CD4-positive, alpha-beta T cell (primary cell): Measurements from ENCODE around the gene USP46. TPM values are rescaled to one million over a fixed set of nuclear protein-coding genes. Genes with fewer than 3 reads are reported as not detected.

Experiments used
- ATAC-seq: fragments of 200-7000 bp; cut with Tn5 transposase; one replicate; pipeline ENCODE4 v1.10.0; 2022; ENCODE audit warnings: mild to moderate bottlenecking; ENCODE audit not compliant: poor library complexity
- CTCF ChIA-PET: fragments of 350-600 bp; sonication (Branson Sonifier 250); formaldehyde crosslinking; loops from one replicate; lab custom pipeline; 2021; ENCODE audit warnings: antibody characterized with exemption, inconsistent platforms; lab: Charles Lee
- POLR2A ChIA-PET: fragments of 350-600 bp; sonication (Branson Sonifier 250); formaldehyde crosslinking; loops from one replicate; lab custom pipeline; 2021; ENCODE audit warnings: antibody characterized with exemption, inconsistent platforms; lab: Charles Lee
- DNase-seq, 14 experiments: peaks; one replicate each; pipeline ENCODE4 v3.0.0-alpha.2; 2013 to 2020; ENCODE audit warnings: mixed read lengths in 2 of 14
- H3K27ac ChIP-seq, 2 donors: one replicate each; pipeline versions ENCODE4 v1.5.1 to v1.7.0; 2013; ENCODE audit warnings: low read length in 2 of 2, low read depth in 1 of 2, mild to moderate bottlenecking in 1 of 2
- H3K27me3 ChIP-seq, 2 experiments: 1 replicate in 1 of 2; 2 replicates in 1 of 2; pipeline versions ENCODE4 v1.6.1 to v1.7.0; 2013; ENCODE audit warnings: low read length in 2 of 2, control low read depth in 1 of 2, mild to moderate bottlenecking in 1 of 2, moderate library complexity in 1 of 2; ENCODE audit not compliant: insufficient read depth in 2 of 2, control insufficient read depth in 1 of 2
- H3K36me3 ChIP-seq: one replicate; pipeline ENCODE4 v1.6.1; 2013; ENCODE audit warnings: low read length, control low read depth; ENCODE audit not compliant: insufficient read depth
- H3K4me1 ChIP-seq: one replicate; pipeline ENCODE4 v1.6.1; 2013; ENCODE audit warnings: low read length, control low read depth; ENCODE audit not compliant: insufficient read depth
- H3K4me3 ChIP-seq: one replicate; pipeline ENCODE4 v1.5.1; 2013; ENCODE audit warnings: mild to moderate bottlenecking, low read length, moderate library complexity
- H3K9me3 ChIP-seq, 2 experiments: 1 replicate in 1 of 2; 2 replicates in 1 of 2; pipeline versions ENCODE4 v1.6.1 to v1.7.0; 2013; ENCODE audit warnings: low read length in 2 of 2, mild to moderate bottlenecking in 2 of 2, control low read depth in 1 of 2, moderate library complexity in 1 of 2; ENCODE audit not compliant: control insufficient read depth in 1 of 2, insufficient read depth in 1 of 2
- H3K27ac Mint-ChIP-seq: one replicate; pipeline ENCODE4 v1.8.0; 2020; ENCODE audit warnings: mixed read lengths
- H3K27me3 Mint-ChIP-seq: one replicate; pipeline ENCODE4 v1.8.0; 2021; ENCODE audit warnings: mixed read lengths
- H3K36me3 Mint-ChIP-seq: one replicate; pipeline ENCODE4 v1.8.0; 2021; ENCODE audit warnings: low read depth, mixed read lengths
- H3K4me1 Mint-ChIP-seq: one replicate; pipeline ENCODE4 v1.8.0; 2021; ENCODE audit warnings: low read depth, mixed read lengths
- H3K4me3 Mint-ChIP-seq: one replicate; pipeline ENCODE4 v1.8.0; 2020; ENCODE audit warnings: mild to moderate bottlenecking, mixed read lengths
- H3K9me3 Mint-ChIP-seq: one replicate; pipeline ENCODE4 v1.8.0; 2020; ENCODE audit warnings: mixed read lengths
- intact Hi-C, 2 experiments: fragments of 100-400 bp; cut with DNase I in 1 of 2; cut with micrococcal nuclease in 1 of 2; formaldehyde crosslinking; loops; one replicate each; pipeline versions ENCODE4 v1.15.1 to v1.9.0; 2023 to 2025; cut with DNase I, micrococcal nuclease
- total RNA-seq, 174 experiments: library from RNA in 2 of 174; stranded (reverse) in 2 of 174; gene quantifications; one replicate each; pipeline ENCODE4 v1.2.3 and lab custom pipeline; 2021 to 2026
- TF ChIP-seq, protein P1 (sequence below): fragments of 200-600 bp; IDR thresholded peaks from one replicate; pipeline ENCODE4 v1.8.0; 2022; ENCODE audit warnings: antibody characterized with exemption, mild to moderate bottlenecking

The USP46 gene
- total RNA-seq, 2 experiments from 2014 or later = 6.8 to 10.5 TPM

DNA sequence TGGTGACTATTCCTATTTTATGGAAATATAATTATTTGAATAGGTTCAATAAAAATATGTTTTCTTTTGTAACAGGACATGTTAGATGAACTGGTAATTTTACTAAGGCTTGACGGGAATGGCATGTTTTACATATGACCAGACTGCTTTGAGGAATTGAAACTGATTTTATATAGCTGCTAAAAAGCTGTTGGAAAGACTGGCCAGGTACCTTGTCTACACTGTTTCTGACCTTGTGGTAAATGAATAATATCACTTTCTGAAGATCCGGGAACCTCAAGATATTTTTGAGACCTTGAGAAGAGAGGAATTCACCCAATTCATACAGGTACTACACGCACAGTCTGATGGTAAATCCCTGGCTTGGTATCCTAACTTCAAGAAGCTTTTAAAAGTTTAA lies 42.1 kb upstream of the USP46 start:
- Mint-ChIP-seq H3K27me3 (no peaks in the 10 kb centered on the region), H3K36me3 (no peaks in the 10 kb centered on the region), H3K4me3 (no peak overlapping the region), H3K4me1 (no peaks in the 10 kb centered on the region), H3K27ac (no peak overlapping the region), H3K9me3 (no peaks in the 10 kb centered on the region)
- H3K4me1 ChIP-seq = no peaks in the 10 kb centered on the region
- H3K27ac ChIP-seq = no peak overlapping the region
- H3K9me3 ChIP-seq = no peaks in the 10 kb centered on the region
- intact Hi-C loops = no loop called here
- no peak for DNase-seq
- H3K36me3 ChIP-seq = no peaks in the 10 kb centered on the region
- CTCF ChIA-PET = interaction anchor here (0.5 kb wide), 1 partner anchor 96 kb away, joined by 3 read pairs; no protein-coding TSS in a partner anchor
- peaks cover 0 to 3% of the 10 kb centered on the region in 2 experiments for H3K27me3 ChIP-seq
- TF ChIP-seq, protein P1, sequence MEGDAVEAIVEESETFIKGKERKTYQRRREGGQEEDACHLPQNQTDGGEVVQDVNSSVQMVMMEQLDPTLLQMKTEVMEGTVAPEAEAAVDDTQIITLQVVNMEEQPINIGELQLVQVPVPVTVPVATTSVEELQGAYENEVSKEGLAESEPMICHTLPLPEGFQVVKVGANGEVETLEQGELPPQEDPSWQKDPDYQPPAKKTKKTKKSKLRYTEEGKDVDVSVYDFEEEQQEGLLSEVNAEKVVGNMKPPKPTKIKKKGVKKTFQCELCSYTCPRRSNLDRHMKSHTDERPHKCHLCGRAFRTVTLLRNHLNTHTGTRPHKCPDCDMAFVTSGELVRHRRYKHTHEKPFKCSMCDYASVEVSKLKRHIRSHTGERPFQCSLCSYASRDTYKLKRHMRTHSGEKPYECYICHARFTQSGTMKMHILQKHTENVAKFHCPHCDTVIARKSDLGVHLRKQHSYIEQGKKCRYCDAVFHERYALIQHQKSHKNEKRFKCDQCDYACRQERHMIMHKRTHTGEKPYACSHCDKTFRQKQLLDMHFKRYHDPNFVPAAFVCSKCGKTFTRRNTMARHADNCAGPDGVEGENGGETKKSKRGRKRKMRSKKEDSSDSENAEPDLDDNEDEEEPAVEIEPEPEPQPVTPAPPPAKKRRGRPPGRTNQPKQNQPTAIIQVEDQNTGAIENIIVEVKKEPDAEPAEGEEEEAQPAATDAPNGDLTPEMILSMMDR = no peak
- POLR2A ChIA-PET = interaction anchor here (1.7 kb wide), 1 partner anchor 11 kb away, joined by 7 read pairs; no protein-coding TSS in a partner anchor
- no peak for ATAC-seq
- H3K4me3 ChIP-seq = no peak overlapping the region

DNA sequence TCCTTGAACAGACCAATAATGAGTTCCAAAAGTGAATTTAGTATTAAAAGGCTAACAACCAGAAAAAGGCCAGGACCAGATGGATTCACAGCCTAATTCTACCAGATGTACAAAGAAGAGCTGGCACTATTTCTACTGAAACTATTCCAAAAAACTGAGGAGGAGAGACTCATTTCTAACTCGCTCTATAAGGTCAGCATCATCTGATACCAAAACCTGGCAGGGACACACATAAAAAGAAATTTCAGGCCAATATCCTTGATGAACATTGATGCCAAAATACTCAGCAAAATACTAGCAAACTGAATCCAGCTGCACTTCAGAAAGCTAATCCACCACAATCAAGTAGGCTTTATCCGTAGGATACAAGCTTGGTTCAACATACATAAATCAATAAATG lies 35.8 kb upstream of the USP46 start:
- Histone ChIP-seq H3K27ac (no peak overlapping the region), H3K27me3 (no peaks in the 10 kb centered on the region), H3K36me3 (no peaks in the 10 kb centered on the region), H3K4me1 (no peaks in the 10 kb centered on the region), H3K4me3 (no peak overlapping the region), H3K9me3 (peaks cover 12 to 27% of the 10 kb centered on the region in 2 experiments)
- POLR2A ChIA-PET = interaction anchor here (1.1 kb wide), 1 partner anchor 17 kb away, joined by 4 read pairs; no protein-coding TSS in a partner anchor
- H3K27me3 Mint-ChIP-seq = peaks cover 20% of the 10 kb centered on the region
- peaks cover 7% of the 10 kb centered on the region for H3K36me3 Mint-ChIP-seq
- H3K27ac Mint-ChIP-seq = no peak overlapping the region
- H3K4me3 Mint-ChIP-seq = no peak overlapping the region
- no peak for DNase-seq
- intact Hi-C loops = loop anchor here in 1 of 2 experiments (5.0 kb wide), 1 partner anchor 37 kb away; no protein-coding TSS in a partner anchor
- H3K4me1 Mint-ChIP-seq = no peaks in the 10 kb centered on the region
- CTCF ChIA-PET = interaction anchor here (1.1 kb wide), 1 partner anchor 45 kb away, joined by 3 read pairs; no protein-coding TSS in a partner anchor
- ATAC-seq = no peak
- H3K9me3 Mint-ChIP-seq = peaks cover 24% of the 10 kb centered on the region
- TF ChIP-seq, protein P1 = no peak

DNA sequence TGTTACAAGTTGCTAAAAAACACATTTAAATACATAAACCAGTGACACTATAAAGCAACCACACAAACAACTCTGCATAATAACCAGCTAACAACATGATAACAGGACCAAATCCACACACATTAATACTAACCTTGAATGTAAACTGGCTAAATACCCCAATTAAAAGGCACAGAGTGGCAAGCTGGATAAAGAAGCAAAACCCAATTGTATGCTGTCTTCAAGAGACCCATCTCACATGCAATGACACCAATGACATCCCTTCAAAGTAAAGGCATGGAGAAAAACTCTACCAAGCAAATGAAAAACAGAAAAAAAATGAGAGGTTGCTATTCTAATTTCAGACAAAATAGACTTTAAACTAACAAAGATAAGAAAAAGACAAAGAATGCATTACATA lies 34.4 kb upstream of the USP46 start:
- ChIA-PET CTCF (no interaction called here), POLR2A (no interaction called here)
- Mint-ChIP-seq H3K27ac (no peak overlapping the region), H3K36me3 (peaks cover 7% of the 10 kb centered on the region), H3K9me3 (peaks cover 24% of the 10 kb centered on the region), H3K4me1 (no peaks in the 10 kb centered on the region), H3K4me3 (no peak overlapping the region), H3K27me3 (peaks cover 20% of the 10 kb centered on the region)
- Histone ChIP-seq H3K27ac (no peak overlapping the region), H3K36me3 (no peaks in the 10 kb centered on the region), H3K9me3 (peaks cover 12 to 27% of the 10 kb centered on the region in 2 experiments), H3K4me1 (no peaks in the 10 kb centered on the region), H3K27me3 (no peaks in the 10 kb centered on the region), H3K4me3 (no peak overlapping the region)
- ATAC-seq (no peak), DNase-seq (no peak)
- TF ChIP-seq, protein P1 = no peak
- intact Hi-C loops = no loop called here
